Body of pancreas (tissue), 4 donors: ENCODE measurements around the gene ARPC2.

Experiments used
- CTCF ChIP-seq, 7 experiments: fragments of 450-650 bp in 4 of 7; fragments of 200-600 bp in 3 of 7; sonication (generic) in 3 of 7; IDR thresholded peaks; one replicate each; pipeline ENCODE4 v1.5.1; 2016 to 2019; ENCODE audit warnings: antibody characterized with exemption in 7 of 7
- POLR2A ChIP-seq, 3 donors: fragments of 450-650 bp; IDR thresholded peaks; one replicate each; pipeline ENCODE4 v1.6.1; 2016; ENCODE audit warnings: antibody characterized with exemption in 3 of 3, mild to moderate bottlenecking in 2 of 3

GRCh38 chr2:218214116-218214515 is 2.9 kb upstream of the ARPC2 start:
- no peak for TF ChIP-seq CTCF (IDR thresholded peaks at IDR 0.05)
- no peak for TF ChIP-seq POLR2A (IDR thresholded peaks at IDR 0.05)
